TTC549 (cell line): Measurements from ENCODE around the gene ALLC.
"Not testable (repeated sequence)": the region's sequence is repeated elsewhere in the genome, so short reads cannot be mapped to it uniquely, and the experiment has no call there.

Experiments
- FAIRE-seq: peaks from 2 replicates; lab custom pipeline; 2012; peaks lifted over from hg19 to GRCh38; lab: Jason Lieb, UNC

Gene ALLC

DNA sequence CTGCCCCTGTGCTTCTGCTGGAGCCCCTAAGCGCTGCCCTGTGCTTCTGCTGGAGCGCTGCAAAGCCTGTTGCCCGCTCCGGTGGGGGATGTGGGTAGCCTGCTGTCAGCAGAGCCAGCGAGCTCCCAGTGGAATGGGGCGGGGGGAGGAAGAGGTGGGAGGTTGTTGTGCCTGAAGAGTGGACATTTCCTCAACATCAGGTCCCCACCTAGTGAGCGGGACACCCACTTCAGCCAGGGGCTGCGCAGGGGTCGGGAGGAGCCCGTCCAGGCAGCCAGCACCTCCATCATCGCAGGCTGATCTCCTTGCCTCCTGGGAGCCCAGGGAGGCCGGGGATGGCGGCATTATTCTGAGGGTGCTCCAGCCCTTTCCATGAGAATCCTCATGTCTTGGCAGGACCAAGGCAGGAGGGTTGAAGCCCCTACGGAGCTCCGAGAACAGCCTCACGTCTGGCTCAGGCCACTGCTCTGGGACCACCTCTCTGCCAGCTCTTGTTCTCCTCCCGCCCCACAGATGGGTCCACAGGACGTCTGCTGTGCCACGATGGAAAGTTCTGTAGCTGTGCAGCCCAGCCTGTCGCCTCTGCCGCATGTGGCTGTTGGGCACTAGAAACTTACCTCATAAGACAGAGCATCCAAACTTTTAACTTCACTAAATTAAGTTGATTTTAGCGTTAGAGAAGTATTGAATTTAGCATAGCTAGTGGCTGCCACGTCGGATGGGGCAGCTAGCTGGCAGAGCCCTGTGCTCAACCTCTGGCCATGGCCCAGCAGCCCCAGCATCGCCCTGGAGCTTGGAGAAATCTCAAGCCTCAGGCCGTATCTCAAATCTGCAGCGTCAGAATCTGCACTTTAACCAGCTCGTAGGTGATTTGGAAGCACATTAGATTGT is 1.9 kb upstream of the ALLC start:
- no peak for FAIRE-seq

DNA sequence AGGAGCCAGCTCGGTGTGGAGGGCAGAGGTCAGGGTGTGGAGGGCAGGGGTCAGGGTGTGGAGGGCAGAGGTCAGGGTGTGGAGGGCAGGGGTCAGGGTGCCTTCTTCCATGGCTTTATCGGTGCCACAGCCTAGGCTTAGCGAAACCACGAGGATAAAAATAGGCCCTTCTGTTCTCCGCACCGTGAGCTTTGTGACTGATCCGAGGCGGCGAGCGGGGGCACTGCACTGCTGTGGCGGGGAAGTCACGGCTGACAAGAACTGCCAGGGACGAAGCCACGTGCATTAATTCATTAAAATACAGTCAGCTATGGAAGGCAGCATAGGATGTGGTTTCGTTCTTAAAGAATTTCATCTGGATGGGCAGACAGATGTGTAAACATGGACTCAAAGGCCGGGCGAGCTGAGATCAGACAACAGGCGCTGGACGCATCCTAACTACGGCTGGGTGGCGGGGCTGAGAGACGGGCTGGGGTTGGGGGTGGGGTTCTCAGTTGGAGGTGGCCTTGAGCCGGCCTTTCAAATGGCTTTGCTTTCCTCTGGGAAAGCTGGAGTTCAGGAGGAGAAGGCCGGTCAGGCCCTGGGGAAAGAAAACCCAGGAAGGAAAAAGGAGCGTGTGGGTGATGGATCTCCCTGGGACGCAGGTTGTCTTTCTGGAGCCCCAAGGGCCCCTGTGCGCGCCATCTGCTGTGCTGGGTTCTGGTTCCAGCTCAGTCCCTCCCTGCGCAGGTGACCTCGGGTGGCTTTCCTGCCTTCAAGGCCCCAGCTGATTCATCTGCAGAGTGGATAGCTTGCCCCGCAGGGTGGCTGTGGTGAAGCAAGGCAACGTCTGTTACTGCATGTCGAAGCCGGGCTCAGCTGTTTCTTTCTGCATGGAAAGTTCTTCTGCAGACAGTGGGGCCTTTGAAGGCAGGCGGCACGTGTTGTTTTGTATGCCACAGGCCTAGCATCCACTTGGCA is 958 bp upstream of the ALLC start:
- no peak for FAIRE-seq

DNA sequence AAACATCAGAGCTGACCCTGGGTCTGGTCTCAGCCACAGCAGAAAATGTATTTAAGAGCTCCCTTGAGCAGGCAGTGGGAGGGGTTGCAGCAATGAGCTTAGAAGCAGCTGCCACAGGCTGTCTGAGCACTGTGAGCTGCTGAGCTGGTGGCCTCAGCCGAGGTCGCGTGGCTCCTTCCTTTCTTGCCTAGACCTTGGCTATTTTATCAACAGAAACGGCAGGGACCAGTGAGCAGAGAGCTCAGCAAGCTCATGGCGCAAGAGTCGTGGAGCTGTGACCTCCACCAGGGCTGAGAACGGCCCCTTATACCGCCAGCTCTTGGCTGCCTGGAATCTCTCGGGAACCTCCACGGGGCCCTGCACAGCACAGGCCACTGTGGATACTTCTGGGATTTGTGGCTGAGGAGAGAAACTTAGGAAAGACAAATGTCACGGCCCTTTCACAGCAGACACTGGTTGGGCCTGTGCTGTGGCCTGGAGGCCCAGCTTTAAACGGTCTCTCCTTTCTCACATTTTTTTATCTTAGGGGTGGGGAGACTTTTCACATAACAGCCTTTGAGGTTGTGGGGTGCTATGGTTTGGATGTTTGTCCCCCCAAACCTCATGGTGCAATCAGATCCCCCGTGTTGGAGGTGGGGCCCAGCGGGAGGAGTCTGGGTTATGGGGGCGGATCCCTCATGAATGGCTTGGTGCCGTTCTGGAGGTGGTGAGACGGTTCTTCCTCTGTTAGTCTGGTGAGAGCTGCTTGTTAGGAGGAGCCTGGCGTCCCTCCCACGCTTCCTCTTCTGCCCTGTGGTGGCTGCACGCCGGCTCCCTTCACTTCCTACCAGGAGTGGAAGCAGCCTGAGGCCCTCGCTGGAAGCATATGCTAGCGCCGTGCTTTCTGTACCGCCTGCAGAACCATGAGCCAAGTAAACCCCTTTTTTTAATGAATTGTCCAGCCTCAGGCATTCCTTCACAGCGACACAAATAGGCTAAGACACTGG is 1.7 kb downstream of the ALLC start:
- FAIRE-seq: no peak

DNA sequence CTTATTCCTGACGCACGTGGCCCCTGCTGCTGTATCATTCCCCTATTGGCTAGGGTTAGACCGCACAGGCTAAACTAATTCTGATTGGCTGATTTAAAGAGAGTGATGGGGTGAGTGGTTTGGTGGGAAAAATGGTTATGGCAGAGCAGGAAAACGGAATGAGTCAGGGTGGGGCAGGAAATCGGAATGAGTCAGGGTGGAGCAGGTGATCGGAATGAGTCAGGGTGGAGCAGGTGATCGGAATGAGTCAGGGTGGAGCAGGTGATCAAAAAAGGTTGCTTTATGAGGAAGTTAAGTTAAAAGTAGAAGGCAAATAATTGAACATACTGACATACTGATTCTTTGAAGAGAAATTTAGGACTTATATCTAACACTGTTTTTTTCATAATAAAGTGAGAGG is 2.6 kb downstream of the ALLC start:
- FAIRE-seq: not testable (repeated sequence)

DNA sequence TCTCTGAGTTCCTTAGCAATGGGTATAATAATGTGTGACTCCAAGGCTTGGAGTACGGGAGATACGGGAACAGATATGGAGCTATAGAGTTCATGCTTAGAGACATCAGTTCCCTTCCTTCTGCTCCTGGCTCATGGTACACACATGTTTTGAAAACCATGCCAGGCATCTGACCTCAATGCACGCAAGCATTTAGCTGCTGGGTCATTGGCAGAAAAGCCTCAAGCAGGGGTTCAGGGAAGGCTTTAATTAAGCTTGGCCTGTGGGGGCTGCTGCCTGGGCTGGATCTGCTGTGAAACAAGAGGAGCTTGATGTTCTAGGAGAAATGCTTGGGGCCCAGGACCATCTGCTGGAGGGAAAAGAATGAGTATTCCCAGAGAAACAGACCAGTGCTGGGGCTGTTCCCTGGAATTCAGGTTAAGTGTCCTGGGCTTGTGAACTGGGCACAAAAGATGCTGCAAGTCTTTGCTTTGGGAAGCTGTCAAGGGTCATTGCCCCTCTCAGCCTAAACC is 3.2 kb downstream of the ALLC start:
- no peak for FAIRE-seq

DNA sequence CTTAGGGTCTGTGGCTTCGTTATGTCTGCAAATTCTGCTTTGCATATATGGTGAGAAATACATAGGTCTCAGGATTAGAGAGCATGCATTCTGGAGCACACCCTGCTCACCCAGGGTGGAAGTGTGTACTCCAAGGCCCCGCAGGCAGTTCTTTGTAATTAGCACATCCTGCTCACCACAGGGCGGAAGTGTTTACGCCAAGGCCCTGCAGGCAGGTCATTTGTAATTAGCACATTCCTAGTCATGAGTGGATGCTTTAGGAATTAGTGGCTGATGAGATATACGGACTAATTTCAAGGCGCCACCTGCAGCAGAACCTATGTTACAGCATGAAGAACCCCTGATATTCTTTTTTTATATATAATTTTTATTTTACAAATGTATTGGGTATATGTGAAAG is 4.2 kb downstream of the ALLC start:
- no peak for FAIRE-seq

DNA sequence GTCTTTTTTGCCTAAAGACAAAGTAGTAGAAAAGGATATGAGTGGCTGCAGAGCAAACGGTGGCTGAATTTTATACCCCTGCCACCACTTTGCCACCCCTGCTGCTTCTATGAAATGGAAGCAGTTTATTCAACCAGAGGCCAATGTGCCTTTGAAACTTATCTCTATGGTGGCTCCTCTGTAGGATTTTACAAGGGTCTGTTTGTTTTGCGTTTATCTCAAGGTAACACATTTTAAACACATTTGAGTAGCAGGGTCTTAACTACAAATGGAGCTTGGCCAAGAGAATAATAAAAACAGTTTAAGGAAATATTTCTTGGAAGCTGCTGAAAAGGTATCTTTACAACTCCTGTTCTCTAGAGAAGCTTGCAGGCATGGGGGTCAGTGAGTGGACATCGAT is 6.1 kb downstream of the ALLC start:
- no peak for FAIRE-seq

DNA sequence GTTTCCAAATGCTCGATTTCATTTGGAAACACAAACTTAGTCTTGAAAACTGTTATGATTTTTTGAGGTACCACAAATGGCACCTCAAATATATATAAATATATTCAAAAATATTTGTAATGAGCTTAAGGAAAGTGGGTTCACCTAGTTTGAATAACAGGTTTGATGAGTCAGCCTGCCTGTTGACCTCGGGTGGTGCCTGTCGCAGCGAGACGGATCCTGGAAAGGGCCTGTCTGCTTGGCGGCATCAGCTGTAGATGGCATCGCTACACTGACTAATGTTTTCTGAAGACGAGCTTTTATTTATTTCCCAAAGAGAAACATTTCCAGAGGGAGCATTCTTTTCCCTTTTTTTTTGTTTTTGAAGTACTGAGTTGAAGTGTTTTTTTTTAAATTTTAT is 6.9 kb downstream of the ALLC start:
- no peak for FAIRE-seq

DNA sequence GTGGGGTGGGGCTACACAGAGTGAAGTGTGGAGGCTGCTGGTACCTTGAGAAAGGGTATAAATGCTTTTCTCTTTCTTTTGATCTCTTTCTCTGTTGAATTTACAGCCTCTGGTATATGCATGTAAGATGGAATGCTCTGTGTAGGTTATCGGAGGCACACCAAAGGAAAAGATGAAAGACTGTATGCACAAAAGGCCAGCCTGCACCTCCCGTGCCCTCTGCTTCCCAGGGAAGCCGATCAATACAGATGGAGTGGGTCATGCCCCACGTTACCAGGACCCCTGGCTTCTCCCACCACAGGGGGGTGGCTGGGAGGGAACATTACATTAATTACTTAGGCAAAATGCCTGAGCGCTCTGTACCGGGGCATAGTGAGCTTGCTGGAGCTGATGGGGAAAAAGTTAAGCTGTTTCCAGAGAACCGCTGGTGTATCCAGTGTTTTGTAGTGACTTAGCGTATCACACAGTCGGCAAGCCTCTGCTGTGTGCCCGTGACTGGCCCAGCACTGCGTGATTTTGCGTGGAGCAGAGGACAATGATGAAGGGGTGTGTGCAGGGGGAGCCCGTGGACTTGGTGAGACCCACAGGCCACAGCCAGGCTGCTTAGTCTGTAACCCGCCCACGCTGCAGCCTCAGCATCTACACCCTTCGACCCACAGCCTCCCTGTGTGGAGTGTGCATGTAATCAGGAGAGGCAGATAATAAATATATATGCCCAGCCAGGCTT is 8.0 kb downstream of the ALLC start:
- FAIRE-seq: no peak

DNA sequence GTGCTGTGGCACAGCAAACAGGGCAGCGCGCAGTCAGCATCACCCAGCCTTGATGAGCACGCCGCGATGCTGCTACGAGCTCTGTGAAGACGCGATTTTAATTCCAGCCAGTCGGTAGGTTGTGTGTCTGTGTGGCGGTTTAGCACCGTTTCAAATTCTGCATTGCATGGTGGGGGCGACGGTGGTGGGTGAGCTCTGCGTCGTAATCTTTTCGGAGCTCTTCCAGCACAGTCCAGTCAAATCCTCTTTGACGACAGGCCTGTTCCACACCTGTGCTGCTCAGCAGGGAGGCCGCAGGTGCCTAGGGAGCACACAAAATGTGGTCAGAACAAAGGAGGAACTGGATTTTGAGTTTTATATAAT is 8.6 kb downstream of the ALLC start:
- FAIRE-seq: no peak

DNA sequence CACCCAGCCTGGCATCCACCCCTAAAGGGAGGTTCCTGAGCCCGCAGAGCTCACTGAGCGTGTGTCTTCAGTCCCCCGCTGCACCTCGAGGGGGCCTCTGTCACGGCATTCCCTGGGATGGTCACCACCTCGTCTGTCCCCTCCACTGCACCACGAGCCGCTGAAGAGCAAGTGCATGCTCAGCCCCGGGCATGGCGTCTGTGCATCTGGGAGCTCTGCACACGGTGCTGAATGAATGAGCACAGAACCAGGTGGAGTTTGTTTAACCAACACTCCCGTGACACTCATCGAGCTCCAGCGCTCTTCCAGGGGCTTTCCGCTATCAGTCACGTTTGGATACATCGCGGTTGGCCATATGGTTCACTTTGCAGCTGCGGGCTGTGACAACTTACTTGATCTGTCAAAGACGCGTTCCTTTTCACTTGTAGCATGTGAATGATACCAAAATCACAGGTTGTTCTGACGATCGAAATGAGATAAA is 9.2 kb downstream of the ALLC start:
- no peak for FAIRE-seq

DNA sequence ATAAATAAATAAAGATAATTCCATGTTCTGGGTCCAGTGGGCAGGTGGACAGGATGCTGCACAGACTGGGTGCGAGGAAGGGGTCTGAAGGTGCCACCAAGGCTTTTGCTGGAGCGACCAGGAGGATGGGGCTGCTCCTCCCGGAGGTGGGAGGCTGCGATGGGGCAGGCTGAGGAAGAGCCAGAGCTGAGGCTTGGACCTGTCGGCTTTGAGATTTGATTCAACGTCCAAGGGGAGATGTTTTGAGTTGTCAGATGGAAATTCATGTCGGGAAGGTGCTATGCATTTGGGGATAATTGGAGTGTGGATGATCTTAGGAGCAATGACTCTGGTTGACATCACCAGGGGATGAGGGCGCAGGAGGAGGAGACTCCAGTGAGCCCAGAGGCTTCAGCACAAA is 11.7 kb downstream of the ALLC start:
- FAIRE-seq: no peak

DNA sequence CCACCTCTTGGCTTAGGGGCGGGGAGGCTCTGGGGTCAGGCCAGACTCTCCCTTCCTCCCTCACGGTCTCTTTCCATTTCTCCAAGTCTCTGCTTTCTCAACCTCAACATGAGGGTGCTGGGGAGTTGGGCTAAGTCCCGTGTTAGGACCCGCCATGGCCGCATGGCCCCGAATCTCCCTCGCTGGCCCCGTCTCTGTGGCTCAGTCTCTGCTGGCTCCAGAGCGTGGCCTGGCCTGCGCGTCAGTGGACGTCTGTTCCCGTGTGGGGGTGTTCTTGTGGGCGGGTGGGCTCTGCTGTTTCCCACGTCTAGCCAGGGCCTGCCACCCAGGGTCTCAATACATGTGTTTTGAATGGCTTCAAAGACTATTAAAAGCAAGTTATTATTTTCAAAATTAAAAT is 12.4 kb downstream of the ALLC start:
- FAIRE-seq: no peak

DNA sequence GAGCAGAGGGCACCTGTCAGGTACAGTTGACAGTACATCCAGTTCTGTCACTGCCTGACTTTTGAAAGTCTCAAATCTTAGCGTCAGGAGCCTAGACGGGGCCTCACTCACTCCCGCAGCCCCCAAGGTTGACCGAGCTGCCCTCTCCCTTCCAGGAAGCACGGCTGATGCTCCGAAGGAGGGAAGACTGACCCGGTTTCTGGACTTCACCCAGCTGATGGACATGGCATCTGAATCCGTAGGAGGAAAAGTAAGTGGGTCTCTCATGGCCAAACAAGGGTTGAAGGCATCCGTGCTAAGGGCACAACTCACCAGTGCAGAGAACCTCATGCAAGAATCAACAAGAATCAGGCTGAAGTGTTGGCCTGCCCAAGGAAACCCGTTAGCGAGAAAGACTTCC is 12.9 kb downstream of the ALLC start:
- FAIRE-seq: no peak

DNA sequence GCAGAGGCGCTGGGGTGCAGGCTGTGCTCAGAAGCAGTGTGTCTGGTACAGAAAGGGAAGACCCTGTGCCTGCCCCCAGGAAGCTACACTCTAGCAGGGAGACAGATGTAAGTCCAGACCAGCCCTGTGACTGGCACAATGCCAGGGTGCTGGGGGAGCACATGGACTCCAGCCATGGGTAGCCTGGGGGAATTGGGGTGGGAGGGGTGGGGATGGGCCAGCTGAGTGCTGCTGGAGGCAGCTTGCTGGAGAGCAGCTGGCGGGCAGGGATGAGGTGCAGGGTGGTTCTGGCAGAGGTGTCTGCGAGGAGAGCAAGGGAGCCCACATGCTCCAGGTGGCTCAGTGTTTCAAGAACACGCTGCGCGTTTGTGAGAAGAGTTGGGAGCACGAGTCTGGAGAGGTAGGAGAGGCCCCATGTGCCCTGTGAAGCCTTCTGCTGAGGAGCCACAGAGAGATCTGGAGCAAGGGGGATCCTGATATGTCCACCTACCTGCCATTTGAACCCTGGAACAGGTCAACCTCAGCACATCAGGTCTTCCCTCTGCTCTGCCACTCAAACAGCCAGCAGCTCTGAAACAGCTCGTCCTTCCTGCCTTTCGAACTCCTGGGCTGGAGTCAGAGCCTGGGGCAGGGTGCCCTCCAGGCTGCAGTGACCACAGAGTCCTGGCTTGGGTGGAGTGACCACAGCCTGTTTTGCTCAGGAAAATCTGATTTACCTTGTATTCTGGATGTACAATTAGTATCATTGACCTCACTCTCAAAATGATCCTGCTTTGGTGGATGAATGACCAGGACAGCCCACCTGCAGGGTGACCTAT is 15.1 kb downstream of the ALLC start:
- FAIRE-seq: no peak

DNA sequence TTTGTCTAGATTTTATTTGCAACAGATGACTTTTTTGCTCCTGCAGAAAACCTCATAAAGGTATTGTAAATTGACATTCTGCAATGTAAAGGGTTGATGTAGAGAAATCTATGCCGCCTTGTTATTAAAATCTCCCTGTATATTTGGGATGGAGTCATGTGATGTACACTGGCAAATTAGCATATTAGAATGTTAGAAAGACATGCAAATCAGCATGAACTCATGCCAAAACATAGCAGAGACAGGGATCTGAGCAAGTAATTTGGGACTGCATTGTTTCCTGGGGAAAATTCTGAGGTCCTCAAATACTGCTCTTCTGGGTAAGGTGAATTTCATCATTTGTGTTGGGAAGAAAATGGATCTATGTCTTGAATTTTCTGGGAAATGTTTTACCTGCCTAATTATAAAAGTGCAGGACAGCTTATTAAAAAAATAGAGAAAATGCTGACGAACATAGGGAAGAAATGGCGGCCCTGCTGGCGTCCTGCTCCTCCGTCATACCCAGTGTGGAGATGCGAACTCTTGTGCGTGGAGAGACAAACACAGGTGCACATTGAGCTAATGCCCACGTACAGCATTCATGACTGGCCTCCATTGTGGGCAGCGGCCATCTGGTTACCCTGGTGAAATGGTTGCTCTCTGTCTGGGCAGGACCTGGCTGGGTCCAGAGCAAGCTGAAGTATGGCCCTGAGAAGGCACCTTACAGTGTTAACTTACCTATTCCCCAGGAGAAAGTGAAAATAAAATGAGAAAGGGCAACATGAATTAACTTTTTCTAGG is 16.3 kb downstream of the ALLC start:
- no peak for FAIRE-seq

DNA sequence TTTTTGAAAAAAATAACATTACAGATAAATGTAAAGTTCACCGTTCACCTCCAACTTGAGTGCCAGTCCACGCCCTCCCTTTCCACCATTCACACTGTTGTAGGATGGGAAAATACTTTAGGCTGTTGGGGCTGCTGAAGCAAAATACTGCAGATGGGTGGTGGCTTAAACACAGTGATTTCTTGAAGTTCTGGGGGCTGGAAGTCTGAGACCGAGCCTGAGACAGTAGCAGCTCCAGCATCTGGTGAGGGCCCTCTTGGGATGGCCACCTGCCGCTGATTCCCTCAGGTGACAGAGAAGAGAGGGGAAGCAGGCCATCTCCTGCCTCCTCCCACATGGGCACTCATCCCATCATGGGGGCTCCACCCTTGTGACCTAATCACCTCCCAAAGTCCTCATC is 17.7 kb downstream of the ALLC start:
- FAIRE-seq: no peak

DNA sequence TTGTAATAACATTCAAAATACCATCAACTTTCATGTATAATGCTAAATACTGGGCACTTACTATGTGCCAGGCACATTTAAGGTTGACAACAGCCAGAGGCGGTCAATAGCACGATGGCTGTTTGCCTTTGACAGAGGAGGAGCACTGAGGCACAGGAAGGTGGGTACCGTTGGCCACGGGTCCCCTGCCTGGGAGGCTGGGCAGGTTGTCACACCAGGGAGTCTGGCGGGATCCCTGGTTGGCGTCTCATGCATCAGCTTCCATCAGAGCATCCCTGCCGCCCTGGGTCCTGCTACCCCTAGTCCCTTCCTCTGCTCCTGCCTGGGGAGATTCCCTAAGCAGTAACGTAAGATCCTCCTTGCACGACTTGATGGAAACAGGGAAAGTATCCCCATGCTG is 19.4 kb downstream of the ALLC start:
- no peak for FAIRE-seq

DNA sequence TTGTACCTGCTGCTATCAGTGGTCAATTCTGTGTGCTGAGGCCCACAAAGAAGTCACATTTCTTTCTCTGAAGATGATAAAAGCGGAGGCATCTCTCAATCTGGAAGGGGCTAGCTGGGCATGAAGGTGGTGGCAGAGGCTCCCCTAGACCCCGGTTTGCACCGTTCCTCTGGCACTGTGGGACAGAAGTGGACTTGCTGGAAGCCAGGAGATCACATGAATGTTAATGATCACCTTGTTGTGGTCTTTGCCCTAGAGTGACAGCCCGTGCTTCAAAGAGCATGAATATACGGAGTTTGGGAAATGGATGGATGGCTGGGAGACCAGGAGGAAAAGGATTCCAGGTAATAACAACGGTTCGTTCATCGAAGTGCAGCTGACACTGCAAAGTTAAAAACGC is 20.2 kb downstream of the ALLC start:
- no peak for FAIRE-seq
